HepG2 (cell line): ENCODE results near the gene CHN2.

Experiments used
- GABPA ChIP-seq, 2 experiments: IDR thresholded peaks; 2 replicates each; pipeline ENCODE4 v1.6.1; 2011 to 2016; ENCODE audit warnings: low read depth in 2 of 2, low read length in 1 of 2, missing biosample characterization in 1 of 2, missing genetic modification characterization in 1 of 2
- SRF ChIP-seq: IDR thresholded peaks from 2 replicates; pipeline ENCODE4 v1.6.1; 2011; ENCODE audit warnings: mild to moderate bottlenecking, low read depth, low read length, moderate library complexity
- ZC3H4 ChIP-seq: sonication (generic); formaldehyde crosslinking; IDR thresholded peaks from 2 replicates; pipeline ENCODE4 v1.4.0; 2020; ENCODE audit warnings: missing genetic modification reagents, borderline replicate concordance
- ZNF704 ChIP-seq: sonication (generic); formaldehyde crosslinking; IDR thresholded peaks from 2 replicates; pipeline ENCODE4 v1.8.1; 2023; ENCODE audit warnings: mild to moderate bottlenecking, inconsistent platforms, moderate library complexity, missing genetic modification reagents, borderline replicate concordance
- TF ChIP-seq, protein P1 (sequence below): sonication (generic); formaldehyde crosslinking; IDR thresholded peaks from 2 replicates; pipeline ENCODE4 v1.4.0; 2020; ENCODE audit warnings: missing genetic modification reagents

- TF ChIP-seq, protein P1, sequence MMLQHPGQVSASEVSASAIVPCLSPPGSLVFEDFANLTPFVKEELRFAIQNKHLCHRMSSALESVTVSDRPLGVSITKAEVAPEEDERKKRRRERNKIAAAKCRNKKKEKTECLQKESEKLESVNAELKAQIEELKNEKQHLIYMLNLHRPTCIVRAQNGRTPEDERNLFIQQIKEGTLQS (CRISPR knock-in tag) = no peak
- TF ChIP-seq ZC3H4 (CRISPR knock-in tag) (no peak), SRF (no peak), ZNF704 (CRISPR knock-in tag) (no peak), GABPA (IDR thresholded peaks at IDR 0.05; ENCODE audit: low read depth, low read length) (no peak), GABPA (CRISPR knock-in tag; IDR thresholded peaks at IDR 0.05; ENCODE audit: low read depth) (no peak)
Observed at GRCh38 chr7:29490094-29490607, 295.6 kb downstream of the CHN2 start.
